Femur (tissue), 1 donor: ENCODE data around the gene RGS9.
A peak's percentile ranks its signal among the peaks of the same experiment; 100 is the strongest.

Experiments used
- DNase-seq: peaks from one replicate; pipeline ENCODE4 v3.0.0-alpha.2; 2017

Gene RGS9

GRCh38 chr17:65265276-65265675 lies 128.1 kb downstream of the RGS9 start:
- DNase-seq = no peak

- no peak for DNase-seq
Observed at GRCh38 chr17:65268832-65269231, 131.7 kb downstream of the RGS9 start.

- peak; percentile 54 for DNase-seq
Observed at GRCh38 chr17:65270499-65271253, 133.5 kb downstream of the RGS9 start.

- DNase-seq = no peak
Observed at GRCh38 chr17:65271296-65271695, 134.1 kb downstream of the RGS9 start.
